SH-SY5Y (cell line): ENCODE data around the gene MLF2.

ENCODE experiments used
- GATA2 ChIP-seq: IDR thresholded peaks from 2 replicates; pipeline ENCODE4 v1.6.1; 2011; ENCODE audit warnings: mild to moderate bottlenecking, low read depth, low read length
- GATA3 ChIP-seq: IDR thresholded peaks from 2 replicates; pipeline ENCODE4 v1.6.1; 2011; ENCODE audit warnings: low read depth, mild to moderate bottlenecking, low read length, moderate library complexity

DNA sequence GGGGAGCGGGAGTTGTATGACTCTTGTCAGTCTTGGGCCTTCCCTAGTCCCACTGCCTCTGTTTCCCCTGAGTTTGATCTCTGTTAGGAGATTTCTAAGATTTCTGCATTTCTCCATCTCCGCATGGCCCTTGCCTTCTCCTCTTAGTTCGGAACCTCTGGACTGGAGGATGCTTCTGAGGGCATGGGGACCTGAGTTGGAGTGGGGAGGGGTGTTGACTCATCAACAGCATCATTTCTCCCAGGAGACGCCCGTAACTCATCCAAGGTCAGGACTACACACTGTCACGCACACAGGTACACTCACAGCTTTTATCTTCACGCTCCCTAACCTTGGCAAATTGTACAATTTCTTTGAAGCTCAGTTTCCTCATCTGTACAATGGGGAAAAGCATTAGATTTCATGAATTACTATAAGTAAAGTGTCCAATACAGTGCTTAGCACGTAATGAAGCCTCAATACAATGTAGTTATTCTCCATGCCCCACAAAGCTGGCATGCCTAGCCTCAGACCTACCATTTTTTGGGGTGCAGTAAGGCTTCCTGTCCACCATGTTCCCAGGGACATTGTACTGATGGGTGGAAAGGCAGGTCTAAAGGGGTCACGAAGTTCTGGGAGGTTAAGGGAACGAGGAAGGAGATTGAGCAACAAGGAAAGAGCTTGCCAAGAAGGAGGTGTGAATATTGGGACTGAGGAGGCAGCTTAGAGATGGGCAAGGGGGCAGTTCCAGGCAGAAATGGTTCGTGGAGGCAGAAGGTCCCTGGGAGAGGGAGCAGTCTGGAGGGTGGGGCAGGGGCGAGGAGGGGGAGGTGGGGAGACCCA lies 18.8 kb upstream of the MLF2 start:
- TF ChIP-seq GATA2 = no peak
- TF ChIP-seq GATA3 = no peak
